Smooth muscle cell (in vitro differentiated cells): Measurements from ENCODE around the gene TBC1D20. TPM values are rescaled to one million over a fixed set of nuclear protein-coding genes. Genes with fewer than 3 reads are reported as not detected.
"Not testable (repeated sequence)": the region's sequence is repeated elsewhere in the genome, so short reads cannot be mapped to it uniquely, and the experiment has no call there.

Experiments
- DNase-seq: peaks from one replicate; lab custom pipeline; 2025; ENCODE audit not compliant: unreplicated experiment; lab: John Stamatoyannopoulos, UW
- H2AFZ ChIP-seq: fragments of 200-600 bp; sonication (generic); 2 replicates; pipeline ENCODE4 v1.6.0; 2016; ENCODE audit warnings: antibody characterized with exemption, low read depth, mild to moderate bottlenecking
- H3F3A ChIP-seq: fragments of 200-600 bp; sonication (generic); 2 replicates; pipeline ENCODE4 v1.6.0; 2017; ENCODE audit warnings: antibody characterized with exemption, low read depth
- H3K27ac ChIP-seq: fragments of 200-600 bp; sonication (generic); 2 replicates; pipeline ENCODE4 v1.5.1; 2016; ENCODE audit warnings: low read depth, mild to moderate bottlenecking
- H3K27me3 ChIP-seq: fragments of 200-600 bp; sonication (generic); 2 replicates; pipeline ENCODE4 v1.6.1; 2016; ENCODE audit warnings: low read depth, mild to moderate bottlenecking
- H3K36me3 ChIP-seq: fragments of 200-600 bp; sonication (generic); 2 replicates; pipeline ENCODE4 v1.5.1; 2016; ENCODE audit warnings: low read depth
- H3K4me1 ChIP-seq: fragments of 200-600 bp; sonication (generic); 2 replicates; pipeline ENCODE4 v1.5.1; 2016; ENCODE audit warnings: low read depth
- H3K4me2 ChIP-seq: fragments of 200-600 bp; sonication (generic); 2 replicates; pipeline ENCODE4 v1.6.0; 2016; ENCODE audit warnings: mild to moderate bottlenecking
- H3K4me3 ChIP-seq: fragments of 200-600 bp; sonication (generic); 2 replicates; pipeline ENCODE4 v1.5.1; 2016; ENCODE audit warnings: mild to moderate bottlenecking
- H3K79me2 ChIP-seq: fragments of 200-600 bp; sonication (generic); 2 replicates; pipeline ENCODE4 v1.6.0; 2016; ENCODE audit warnings: low read depth, mild to moderate bottlenecking
- H3K9ac ChIP-seq: fragments of 200-600 bp; sonication (generic); 2 replicates; pipeline ENCODE4 v1.6.0; 2016; ENCODE audit warnings: low read depth
- H3K9me3 ChIP-seq: fragments of 200-600 bp; sonication (generic); replicated peaks from 2 replicates; pipeline ENCODE4 v1.5.1; 2016; ENCODE audit warnings: low read depth
- H4K20me1 ChIP-seq: fragments of 200-600 bp; sonication (generic); 2 replicates; pipeline ENCODE4 v1.6.0; 2016; ENCODE audit warnings: low read depth
- CTCF ChIP-seq: fragments of 200-600 bp; sonication (generic); IDR thresholded peaks from 2 replicates; pipeline ENCODE4 v1.5.1; 2017; ENCODE audit warnings: borderline replicate concordance, mild to moderate bottlenecking, antibody characterized with exemption; ENCODE audit not compliant: insufficient read depth, poor library complexity, severe bottlenecking
- WGBS: methylation state at CpG from one replicate; pipeline ENCODE4 v1.1.7; 2016; ENCODE audit warnings: low lambda C conversion rate; 5-methylcytosine and 5-hydroxymethylcytosine counted together
- polyA plus RNA-seq: library from polyadenylated mRNA; unstranded; fragments of >200 nt; fragmentation: Nextera tagmentation; extraction: Ambion mirVana; gene quantifications from 2 replicates; pipeline ENCODE4 v1.2.1, GENCODE V29; 2016
- small RNA-seq: library from RNA; depleted of rRNA; stranded (forward); fragments of <200 nt; gene quantifications from one replicate; pipeline ENCODE3, GENCODE V24; 2014
- total RNA-seq: library from RNA; depleted of rRNA; stranded (reverse); fragments of >200 nt; gene quantifications from 2 replicates; pipeline ENCODE4 v1.2.3, GENCODE V29; 2014

Gene TBC1D20
- total and polyA plus RNA-seq, 2 experiments from 2014 or later, result 41.6 to 41.9 TPM

DNA sequence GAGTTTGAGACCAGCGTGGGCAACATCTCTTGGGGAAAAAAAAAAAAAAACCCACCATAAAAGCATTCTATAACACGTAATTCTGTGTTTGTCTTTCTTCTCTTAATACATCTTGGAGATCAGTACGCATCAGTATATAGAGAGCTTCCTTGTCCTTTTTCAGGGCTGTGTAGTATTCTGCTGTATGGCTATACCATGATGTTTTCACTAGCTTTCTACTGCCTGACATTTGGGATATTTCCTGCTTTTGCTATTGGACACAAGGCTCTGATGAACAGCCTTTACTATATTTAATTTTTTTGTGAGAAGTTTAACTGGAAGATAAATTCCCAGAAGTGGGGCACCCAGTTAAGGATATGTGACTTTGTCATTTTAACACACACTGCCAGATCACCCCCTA is 74.8 kb downstream of the TBC1D20 start:
- WGBS, result 95% methylated on average over 3 of the region's 3 CpGs
- Histone ChIP-seq H4K20me1 (peaks cover 21% of the 10 kb centered on the region), H3K79me2 (peaks cover 47% of the 10 kb centered on the region), H3K36me3 (no peaks in the 10 kb centered on the region), H3K4me2 (no peak overlapping the region), H3F3A (peaks cover 2% of the 10 kb centered on the region), H3K27me3 (no peaks in the 10 kb centered on the region), H3K9ac (no peak overlapping the region), H3K27ac (no peak overlapping the region), H3K9me3 (no peaks in the 10 kb centered on the region), H2AFZ (no peak overlapping the region), H3K4me1 (no peaks in the 10 kb centered on the region), H3K4me3 (no peak overlapping the region)
- TF ChIP-seq CTCF, result no peak
- no peak for DNase-seq

DNA sequence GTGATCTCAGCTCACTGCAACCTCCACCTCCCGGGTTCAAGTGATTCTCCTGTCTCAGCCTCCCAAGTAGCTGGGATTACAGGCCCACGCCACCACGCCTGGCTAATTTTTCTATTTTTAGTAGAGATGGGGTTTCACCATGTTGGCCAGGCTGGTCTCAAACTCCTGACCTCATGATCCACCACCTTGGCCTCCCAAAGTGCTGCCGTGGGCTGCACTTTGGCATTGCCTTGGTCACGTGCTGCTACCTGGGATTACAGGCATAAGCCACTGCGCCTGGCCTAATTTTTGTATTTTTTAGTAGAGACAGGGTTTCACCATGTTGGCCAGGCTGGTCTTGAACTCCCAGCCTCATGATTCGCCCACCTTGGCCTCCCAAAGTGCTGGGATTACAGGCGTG is 75.7 kb downstream of the TBC1D20 start:
- not testable (repeated sequence) for H2AFZ ChIP-seq, H3K27ac ChIP-seq, H3K27me3 ChIP-seq, H3K36me3 ChIP-seq, H3K4me1 ChIP-seq, H3F3A ChIP-seq, H3K4me3 ChIP-seq, H3K9me3 ChIP-seq, DNase-seq, H3K4me2 ChIP-seq, H3K9ac ChIP-seq
- Histone ChIP-seq H3K79me2 (peaks cover 47% of the 10 kb centered on the region), H4K20me1 (peaks cover 26% of the 10 kb centered on the region)
- WGBS, result 98% methylated on average over 8 of the region's 8 CpGs

Small RNAs within 50 kb of the gene (small RNA-seq; reads per million reads assigned to genes)
- not detected for gene RF00019

Other genes starting within 250 kb of the TBC1D20 start
- gene DEFB129, start 235.3 kb downstream of the TBC1D20 start, total RNA-seq, result not detected in 2 replicates
- gene DEFB129, start 235.3 kb downstream of the TBC1D20 start, polyA plus RNA-seq, result not detected in 2 replicates
- gene DEFB132, start 204.8 kb downstream of the TBC1D20 start, total RNA-seq, result not detected in 2 replicates
- not detected in 2 replicates for gene DEFB132, start 204.8 kb downstream of the TBC1D20 start, polyA plus RNA-seq
- gene C20orf96, start 171.8 kb downstream of the TBC1D20 start, total RNA-seq, result 2.8 and 9.2 TPM in 2 replicates
- gene C20orf96, start 171.8 kb downstream of the TBC1D20 start, polyA plus RNA-seq, result 11.2 and 11.7 TPM in 2 replicates
- gene ZCCHC3, start 165.0 kb downstream of the TBC1D20 start, total RNA-seq, result 25.9 and 27.7 TPM in 2 replicates
- gene ZCCHC3, start 165.0 kb downstream of the TBC1D20 start, polyA plus RNA-seq, result 26.2 and 32.4 TPM in 2 replicates
- 3.3 and 7.1 TPM in 2 replicates for gene SOX12, start 137.0 kb downstream of the TBC1D20 start, total RNA-seq
- 16.6 and 17.7 TPM in 2 replicates for gene SOX12, start 137.0 kb downstream of the TBC1D20 start, polyA plus RNA-seq
- 31.5 and 50.1 TPM in 2 replicates for gene NRSN2, start 115.4 kb downstream of the TBC1D20 start, total RNA-seq
- 99.1 and 107 TPM in 2 replicates for gene NRSN2, start 115.4 kb downstream of the TBC1D20 start, polyA plus RNA-seq
- 18.6 and 21.2 TPM in 2 replicates for gene TRIB3, start 81.8 kb downstream of the TBC1D20 start, total RNA-seq
- gene TRIB3, start 81.8 kb downstream of the TBC1D20 start, polyA plus RNA-seq, result 25.7 TPM in 2 replicates
- gene RBCK1, start 54.2 kb downstream of the TBC1D20 start, total RNA-seq, result 43.0 and 49.2 TPM in 2 replicates
- 53.9 and 62.4 TPM in 2 replicates for gene RBCK1, start 54.2 kb downstream of the TBC1D20 start, polyA plus RNA-seq
- gene CSNK2A1, start 81.3 kb upstream of the TBC1D20 start, total RNA-seq, result 165 and 205 TPM in 2 replicates
- gene CSNK2A1, start 81.3 kb upstream of the TBC1D20 start, polyA plus RNA-seq, result 74.1 and 82.6 TPM in 2 replicates
- gene TCF15, start 147.8 kb upstream of the TBC1D20 start, total RNA-seq, result not detected in 2 replicates
- gene TCF15, start 147.8 kb upstream of the TBC1D20 start, polyA plus RNA-seq, result 0.37 TPM in 1 of 2 replicates, not detected in the other
- 24.3 and 27.2 TPM in 2 replicates for gene SRXN1, start 190.7 kb upstream of the TBC1D20 start, total RNA-seq
- gene SRXN1, start 190.7 kb upstream of the TBC1D20 start, polyA plus RNA-seq, result 26.9 and 32.2 TPM in 2 replicates
- gene SCRT2, start 213.3 kb upstream of the TBC1D20 start, total RNA-seq, result not detected in 2 replicates
- not detected in 2 replicates for gene SCRT2, start 213.3 kb upstream of the TBC1D20 start, polyA plus RNA-seq